GM19438 (cell line): ENCODE data around the gene CHST11.

ENCODE experiments used
- ATAC-seq: cut with Tn5 transposase; IDR thresholded peaks from one replicate; pipeline ENCODE4 v1.9.1; 2021; ENCODE audit warnings: low read depth; ENCODE audit not compliant: unreplicated experiment

The CHST11 gene

GRCh38 chr12:104665296-104665695 lies 208.5 kb downstream of the CHST11 start:
- no peak for ATAC-seq

GRCh38 chr12:104667139-104667538 lies 210.4 kb downstream of the CHST11 start:
- ATAC-seq: no peak

GRCh38 chr12:104668274-104668718 lies 211.5 kb downstream of the CHST11 start:
- no peak for ATAC-seq

- no peak for ATAC-seq
Observed at GRCh38 chr12:104669089-104669721, 212.5 kb downstream of the CHST11 start.

GRCh38 chr12:104669851-104670337 lies 213.1 kb downstream of the CHST11 start:
- peak; percentile 79 for ATAC-seq

GRCh38 chr12:104670439-104671408 lies 214.0 kb downstream of the CHST11 start:
- ATAC-seq: no peak

GRCh38 chr12:104671409-104672095 lies 214.8 kb downstream of the CHST11 start:
- peak; percentile 49 for ATAC-seq

GRCh38 chr12:104672096-104672445 lies 215.3 kb downstream of the CHST11 start:
- ATAC-seq: no peak

- no peak for ATAC-seq
Observed at GRCh38 chr12:104672501-104673265, 215.9 kb downstream of the CHST11 start.

- ATAC-seq: no peak
Observed at GRCh38 chr12:104673294-104673693, 216.5 kb downstream of the CHST11 start.

GRCh38 chr12:104673696-104674482 lies 217.1 kb downstream of the CHST11 start:
- ATAC-seq: no peak

GRCh38 chr12:104676636-104677035 lies 219.9 kb downstream of the CHST11 start:
- no peak for ATAC-seq

GRCh38 chr12:104677441-104678089 lies 220.8 kb downstream of the CHST11 start:
- no peak for ATAC-seq

- peak; percentile 43 for ATAC-seq
Observed at GRCh38 chr12:104680070-104680469, 223.3 kb downstream of the CHST11 start.

GRCh38 chr12:104680491-104680890 lies 223.7 kb downstream of the CHST11 start:
- no peak for ATAC-seq

GRCh38 chr12:104681012-104681690 lies 224.4 kb downstream of the CHST11 start:
- no peak for ATAC-seq

- ATAC-seq: peak; percentile 50
Observed at GRCh38 chr12:104682790-104683279, 226.1 kb downstream of the CHST11 start.

- ATAC-seq: no peak
Observed at GRCh38 chr12:104683831-104684503, 227.2 kb downstream of the CHST11 start.
